Spinal cord (tissue), 10 donors: Measurements from ENCODE around the gene GPR39. TPM values are rescaled to one million over a fixed set of nuclear protein-coding genes. Genes with fewer than 3 reads are reported as not detected.
"Not testable (repeated sequence)": the region's sequence is repeated elsewhere in the genome, so short reads cannot be mapped to it uniquely, and the experiment has no call there.

ENCODE experiments used
- DNase-seq, 6 donors: peaks; one replicate each; pipeline versions ENCODE4 v3.0.0 to v3.0.0-alpha.2; 2013 to 2015; ENCODE audit warnings: low spot score in 6 of 6, low read depth in 4 of 6
- H3K27ac ChIP-seq: one replicate; pipeline ENCODE4 v1.5.1; 2013; ENCODE audit warnings: low read depth, low read length, control low read depth
- H3K27me3 ChIP-seq: one replicate; pipeline ENCODE4 v1.6.1; 2013; ENCODE audit warnings: low read length; ENCODE audit not compliant: control insufficient read depth, insufficient read depth
- H3K36me3 ChIP-seq: one replicate; pipeline ENCODE4 v1.6.1; 2013; ENCODE audit warnings: low read length; ENCODE audit not compliant: control insufficient read depth, insufficient read depth
- H3K4me1 ChIP-seq: one replicate; pipeline ENCODE4 v1.6.1; 2013; ENCODE audit warnings: low read length; ENCODE audit not compliant: control insufficient read depth, insufficient read depth
- H3K4me3 ChIP-seq: one replicate; pipeline ENCODE4 v1.5.1; 2013; ENCODE audit warnings: low read depth, low read length, control low read depth
- H3K9me3 ChIP-seq: one replicate; pipeline ENCODE4 v1.6.1; 2013; ENCODE audit warnings: low read length; ENCODE audit not compliant: control insufficient read depth, insufficient read depth
- WGBS: methylation state at CpG from one replicate; pipeline ENCODE4 v1.1.5; 2013; ENCODE audit warnings: missing lambda C conversion rate; ENCODE audit not compliant: insufficient coverage; 5-methylcytosine and 5-hydroxymethylcytosine counted together
- polyA plus RNA-seq, 2 donors: library from polyadenylated mRNA; unstranded; fragments of 120-200 nt; gene quantifications; one replicate each; pipeline ENCODE4 v1.2.1, GENCODE V29; 2013; ENCODE audit not compliant: insufficient read length in 2 of 2
- total RNA-seq, 2 donors: library from RNA; depleted of rRNA in 1 of 2; stranded (reverse); fragments of 120-200 nt in 1 of 2; fragments of >200 nt in 1 of 2; gene quantifications; one replicate each; pipeline versions ENCODE4 v1.2.3 to v1.2.4, GENCODE V29; 2013 to 2014
- donor health status: healthy.

GPR39 gene
- total and polyA plus RNA-seq, 4 donors, result 0.72 to 1.4 (median 1.1) TPM

GRCh38 chr2:132384491-132385151 is 32.0 kb upstream of the GPR39 start:
- H3K27me3 ChIP-seq, result no peaks in the 10 kb centered on the region
- H3K9me3 ChIP-seq, result no peaks in the 10 kb centered on the region
- no peak overlapping the region for H3K4me3 ChIP-seq
- peaks cover 5% of the 10 kb centered on the region for H3K4me1 ChIP-seq
- no peak overlapping the region for H3K27ac ChIP-seq
- peak in 4 of 6 donors; percentile 14 to 60 (median 22) for DNase-seq
- H3K36me3 ChIP-seq, result no peaks in the 10 kb centered on the region
- 29% methylated on average over 3 of the region's 4 CpGs for WGBS

- no CpG with 5 or more reads among the region's 1 CpG for WGBS
- DNase-seq, result no peak
- H3K4me3 ChIP-seq, result no peak overlapping the region
Observed at GRCh38 chr2:132387126-132387525, 29.5 kb upstream of the GPR39 start.

GRCh38 chr2:132390076-132390475 is 26.5 kb upstream of the GPR39 start:
- WGBS, result 100% methylated on average over 3 of the region's 3 CpGs
- H3K4me3 ChIP-seq, result no peak overlapping the region
- no peak for DNase-seq
- no peak overlapping the region for H3K27ac ChIP-seq
- H3K27me3 ChIP-seq, result no peaks in the 10 kb centered on the region
- no peaks in the 10 kb centered on the region for H3K4me1 ChIP-seq
- no peaks in the 10 kb centered on the region for H3K36me3 ChIP-seq
- H3K9me3 ChIP-seq, result no peaks in the 10 kb centered on the region

More at GRCh38 chr2:132387126-132387525, 29.5 kb upstream of the GPR39 start:
- no peaks in the 10 kb centered on the region for H3K9me3 ChIP-seq
- peaks cover 5% of the 10 kb centered on the region for H3K4me1 ChIP-seq
- H3K36me3 ChIP-seq, result no peaks in the 10 kb centered on the region
- H3K27ac ChIP-seq, result no peak overlapping the region
- H3K27me3 ChIP-seq, result no peaks in the 10 kb centered on the region

GRCh38 chr2:132391378-132391777 is 25.2 kb upstream of the GPR39 start:
- no peak for DNase-seq
- H3K4me1 ChIP-seq, result no peaks in the 10 kb centered on the region
- 62% methylated on average over 3 of the region's 3 CpGs for WGBS
- H3K36me3 ChIP-seq, result no peaks in the 10 kb centered on the region
- no peak overlapping the region for H3K4me3 ChIP-seq
- no peaks in the 10 kb centered on the region for H3K9me3 ChIP-seq
- H3K27ac ChIP-seq, result no peak overlapping the region
- no peaks in the 10 kb centered on the region for H3K27me3 ChIP-seq

GRCh38 chr2:132392221-132392620 is 24.4 kb upstream of the GPR39 start:
- no peak overlapping the region for H3K4me3 ChIP-seq
- H3K36me3 ChIP-seq, result no peaks in the 10 kb centered on the region
- no peak overlapping the region for H3K27ac ChIP-seq
- no peaks in the 10 kb centered on the region for H3K9me3 ChIP-seq
- no peaks in the 10 kb centered on the region for H3K27me3 ChIP-seq
- no peak for DNase-seq
- 17% methylated on average over 1 of the region's 2 CpGs for WGBS
- H3K4me1 ChIP-seq, result no peaks in the 10 kb centered on the region

GRCh38 chr2:132392879-132393278 is 23.7 kb upstream of the GPR39 start:
- whole genome bisulfite sequencing, result no CpG with 5 or more reads among the region's 7 CpGs
- Histone ChIP-seq H3K27me3 (no peaks in the 10 kb centered on the region), H3K36me3 (no peaks in the 10 kb centered on the region), H3K4me1 (no peaks in the 10 kb centered on the region), H3K4me3 (no peak overlapping the region), H3K9me3 (no peaks in the 10 kb centered on the region), H3K27ac (no peak overlapping the region)
- DNase-seq, result peak in 1 of 6 donors; percentile 44

- not testable (repeated sequence) for H3K4me1 ChIP-seq, H3K9me3 ChIP-seq, H3K4me3 ChIP-seq, H3K27ac ChIP-seq, H3K27me3 ChIP-seq, H3K36me3 ChIP-seq, DNase-seq
- WGBS, result 14% methylated on average over 1 of the region's 3 CpGs
Observed at GRCh38 chr2:132397042-132397441, 19.6 kb upstream of the GPR39 start.

GRCh38 chr2:132400169-132400900 is 16.3 kb upstream of the GPR39 start:
- no peak for DNase-seq
- no peaks in the 10 kb centered on the region for H3K4me1 ChIP-seq
- no peak overlapping the region for H3K27ac ChIP-seq
- no peak overlapping the region for H3K4me3 ChIP-seq
- H3K9me3 ChIP-seq, result no peaks in the 10 kb centered on the region
- H3K27me3 ChIP-seq, result no peaks in the 10 kb centered on the region
- no peaks in the 10 kb centered on the region for H3K36me3 ChIP-seq
- 100% methylated on average over 1 of the region's 2 CpGs for WGBS

GRCh38 chr2:132400901-132401240 is 15.7 kb upstream of the GPR39 start:
- no peaks in the 10 kb centered on the region for H3K9me3 ChIP-seq
- DNase-seq, result no peak
- H3K36me3 ChIP-seq, result no peaks in the 10 kb centered on the region
- no peak overlapping the region for H3K27ac ChIP-seq
- H3K4me1 ChIP-seq, result no peaks in the 10 kb centered on the region
- WGBS, result 90% methylated on average over 1 of the region's 2 CpGs
- H3K4me3 ChIP-seq, result no peak overlapping the region
- no peaks in the 10 kb centered on the region for H3K27me3 ChIP-seq

GRCh38 chr2:132401326-132401725 is 15.3 kb upstream of the GPR39 start:
- WGBS, result 100% methylated on average over 1 of the region's 2 CpGs
- Histone ChIP-seq H3K9me3 (no peaks in the 10 kb centered on the region), H3K36me3 (no peaks in the 10 kb centered on the region), H3K4me3 (no peak overlapping the region), H3K27ac (no peak overlapping the region), H3K27me3 (no peaks in the 10 kb centered on the region), H3K4me1 (no peaks in the 10 kb centered on the region)
- no peak for DNase-seq
